Measurements from ENCODE around the gene TMEM45B. TPM values are rescaled to one million over a fixed set of nuclear protein-coding genes. Genes with fewer than 3 reads are reported as not detected.
"Not testable (repeated sequence)": the region's sequence is repeated elsewhere in the genome, so short reads cannot be mapped to it uniquely, and the experiment has no call there.

Gene TMEM45B
- total RNA-seq, 1 donor from 2014 or later, result 16.4 TPM

GRCh38 chr11:129864811-129865210, 49.2 kb downstream of the TMEM45B start:
- Histone ChIP-seq H3K27ac (no peak overlapping the region), H3K9me3 (no peaks in the 10 kb centered on the region), H3K36me3 (peaks cover 65% of the 10 kb centered on the region), H3K4me3 (no peak overlapping the region), H3K4me1 (peaks cover 4% of the 10 kb centered on the region), H3K27me3 (no peaks in the 10 kb centered on the region)
- intact Hi-C loops (cut with DNase I), result no loop called here
- ATAC-seq (no peak), DNase-seq (no peak)
- TF ChIP-seq, protein P1, sequence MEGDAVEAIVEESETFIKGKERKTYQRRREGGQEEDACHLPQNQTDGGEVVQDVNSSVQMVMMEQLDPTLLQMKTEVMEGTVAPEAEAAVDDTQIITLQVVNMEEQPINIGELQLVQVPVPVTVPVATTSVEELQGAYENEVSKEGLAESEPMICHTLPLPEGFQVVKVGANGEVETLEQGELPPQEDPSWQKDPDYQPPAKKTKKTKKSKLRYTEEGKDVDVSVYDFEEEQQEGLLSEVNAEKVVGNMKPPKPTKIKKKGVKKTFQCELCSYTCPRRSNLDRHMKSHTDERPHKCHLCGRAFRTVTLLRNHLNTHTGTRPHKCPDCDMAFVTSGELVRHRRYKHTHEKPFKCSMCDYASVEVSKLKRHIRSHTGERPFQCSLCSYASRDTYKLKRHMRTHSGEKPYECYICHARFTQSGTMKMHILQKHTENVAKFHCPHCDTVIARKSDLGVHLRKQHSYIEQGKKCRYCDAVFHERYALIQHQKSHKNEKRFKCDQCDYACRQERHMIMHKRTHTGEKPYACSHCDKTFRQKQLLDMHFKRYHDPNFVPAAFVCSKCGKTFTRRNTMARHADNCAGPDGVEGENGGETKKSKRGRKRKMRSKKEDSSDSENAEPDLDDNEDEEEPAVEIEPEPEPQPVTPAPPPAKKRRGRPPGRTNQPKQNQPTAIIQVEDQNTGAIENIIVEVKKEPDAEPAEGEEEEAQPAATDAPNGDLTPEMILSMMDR (IDR thresholded peaks at IDR 0.05), result no peak

DNA sequence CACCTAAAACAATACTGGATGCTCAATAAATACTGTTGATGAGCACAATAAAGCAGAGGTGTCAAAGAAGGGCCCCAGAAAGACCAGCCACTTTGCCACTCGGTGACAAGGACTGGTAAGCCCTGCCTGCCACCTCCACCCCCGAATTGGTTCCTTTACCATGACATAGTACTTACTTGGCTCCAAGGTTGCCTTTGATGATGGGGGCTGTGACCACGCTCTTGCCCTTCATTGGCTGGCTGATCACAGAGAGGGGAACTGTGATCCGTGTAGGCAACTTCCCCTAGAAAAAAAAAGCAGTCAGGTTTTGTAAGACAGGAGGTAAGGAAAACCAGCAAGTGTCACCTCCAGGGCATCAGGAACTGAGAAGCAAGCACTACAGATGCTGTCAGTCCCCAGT, 50.1 kb downstream of the TMEM45B start:
- ATAC-seq (no peak), DNase-seq (no peak)
- H3K27ac ChIP-seq, result no peak overlapping the region
- H3K4me1 ChIP-seq, result peaks cover 4% of the 10 kb centered on the region
- H3K27me3 ChIP-seq, result no peaks in the 10 kb centered on the region
- H3K4me3 ChIP-seq, result no peak overlapping the region
- peaks cover 74% of the 10 kb centered on the region for H3K36me3 ChIP-seq
- intact Hi-C loops (cut with DNase I), result no loop called here
- H3K9me3 ChIP-seq, result no peaks in the 10 kb centered on the region
- TF ChIP-seq, protein P1 (IDR thresholded peaks at IDR 0.05), result no peak

GRCh38 chr11:129866311-129866710, 50.7 kb downstream of the TMEM45B start:
- Histone ChIP-seq H3K4me3 (no peak overlapping the region), H3K27me3 (no peaks in the 10 kb centered on the region), H3K36me3 (peaks cover 80% of the 10 kb centered on the region), H3K27ac (no peak overlapping the region), H3K4me1 (peaks cover 4% of the 10 kb centered on the region), H3K9me3 (no peaks in the 10 kb centered on the region)
- ATAC-seq, result no peak
- intact Hi-C loops (cut with DNase I), result no loop called here
- TF ChIP-seq, protein P1 (IDR thresholded peaks at IDR 0.05), result no peak
- DNase-seq, result no peak

- H3K27me3 ChIP-seq; DNase-seq; H3K9me3 ChIP-seq; H3K4me1 ChIP-seq; H3K4me3 ChIP-seq; intact Hi-C loops (cut with DNase I); H3K27ac ChIP-seq; ATAC-seq: not testable (repeated sequence)
- H3K36me3 ChIP-seq, result peaks cover 96% of the 10 kb centered on the region
Measured at GRCh38 chr11:129868626-129869025, 53.0 kb downstream of the TMEM45B start.

GRCh38 chr11:129871914-129872313, 56.3 kb downstream of the TMEM45B start:
- DNase-seq (no peak), ATAC-seq (no peak)
- Histone ChIP-seq H3K4me3 (no peak overlapping the region), H3K9me3 (no peaks in the 10 kb centered on the region), H3K4me1 (no peaks in the 10 kb centered on the region), H3K27me3 (no peaks in the 10 kb centered on the region), H3K27ac (no peak overlapping the region), H3K36me3 (peaks cover 98% of the 10 kb centered on the region)
- TF ChIP-seq, protein P1 (IDR thresholded peaks at IDR 0.05), result no peak
- intact Hi-C loops (cut with DNase I), result no loop called here

DNA sequence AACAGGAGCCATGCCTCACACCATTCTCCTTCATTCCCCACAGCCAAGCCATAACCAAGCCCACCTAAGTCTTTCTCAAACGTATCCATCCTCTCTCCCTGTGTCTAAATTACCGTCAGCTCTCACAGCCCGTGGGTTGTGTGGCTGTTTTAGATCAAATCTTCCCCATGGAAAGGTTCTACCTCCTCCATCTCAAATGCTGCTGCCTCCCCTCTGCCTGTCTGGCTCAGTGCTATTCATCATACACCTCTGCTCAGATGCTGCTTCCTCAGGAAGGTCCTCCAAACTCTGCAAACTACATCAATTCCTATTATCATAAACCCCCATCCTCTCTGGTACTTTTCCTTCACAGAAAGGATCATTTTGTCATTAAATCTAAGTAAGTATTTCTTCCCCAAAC, 64.7 kb downstream of the TMEM45B start:
- ATAC-seq (no peak), DNase-seq (no peak)
- Histone ChIP-seq H3K27ac (no peak overlapping the region), H3K27me3 (no peaks in the 10 kb centered on the region), H3K4me1 (no peaks in the 10 kb centered on the region), H3K4me3 (no peak overlapping the region), H3K9me3 (no peaks in the 10 kb centered on the region), H3K36me3 (peaks cover 100% of the 10 kb centered on the region)
- intact Hi-C loops (cut with DNase I), result no loop called here
- TF ChIP-seq, protein P1 (IDR thresholded peaks at IDR 0.05), result no peak
